Measurements from ENCODE around the gene SELENOO.

DNA sequence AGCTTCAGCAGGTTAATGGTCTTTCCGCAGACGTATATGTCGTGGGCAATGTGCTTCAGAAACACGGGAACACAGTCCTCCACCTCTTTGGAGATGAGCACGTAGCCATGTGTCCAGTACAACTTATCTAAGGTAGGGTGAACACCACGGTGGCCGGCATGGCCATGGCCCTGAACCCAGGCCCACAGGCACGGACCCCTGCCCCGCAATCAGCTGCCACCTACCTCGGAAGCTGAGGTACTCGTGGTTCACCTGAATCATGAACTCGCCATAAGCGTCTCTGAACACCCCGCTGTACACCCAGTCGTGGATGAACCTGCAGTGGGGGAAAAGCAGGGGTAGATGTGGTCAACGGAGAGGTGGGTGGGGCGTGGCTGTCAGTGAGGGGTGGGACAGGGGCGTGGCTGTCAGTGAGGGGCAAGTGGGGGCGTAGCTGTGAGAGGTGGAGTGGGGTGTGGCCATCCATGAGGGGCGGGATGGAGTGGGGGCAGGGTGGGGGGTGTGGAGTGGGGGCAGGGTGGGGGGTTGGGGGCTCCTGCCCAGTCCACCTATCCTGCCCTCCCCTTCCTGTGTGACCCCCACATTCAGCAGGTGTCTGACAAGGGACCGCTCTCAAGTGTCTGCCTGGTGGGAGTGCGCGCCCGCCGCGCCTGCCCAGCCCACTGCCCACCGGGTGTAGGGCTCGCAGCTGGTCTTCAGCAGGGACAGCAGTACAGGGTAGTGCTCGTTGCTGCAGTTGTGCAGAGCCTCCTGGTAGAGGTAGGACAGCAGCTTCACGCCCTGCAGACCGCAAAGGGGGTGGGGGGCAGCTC, 25.5 kb downstream of the SELENOO start:
- TF ChIP-seq ZNF616 (CRISPR knock-in tag; IDR thresholded peaks at IDR 0.05; ENCODE audit: low read depth) (no peak), ZBTB20 (CRISPR knock-in tag; IDR thresholded peaks at IDR 0.05; ENCODE audit: borderline replicate concordance, low read depth) (no peak), POLR2AphosphoS5 (IDR thresholded peaks at IDR 0.05; ENCODE audit: low read depth, low read length) (no peak), PTBP1 (IDR thresholded peaks at IDR 0.05; ENCODE audit: low read depth, low read length, poor library complexity, severe bottlenecking) (no peak), SRF (IDR thresholded peaks at IDR 0.05; ENCODE audit: low read depth, low read length) (no peak), ZNF839 (CRISPR knock-in tag; IDR thresholded peaks at IDR 0.05; ENCODE audit: borderline replicate concordance) (no peak), NFE2L1 (CRISPR knock-in tag; IDR thresholded peaks at IDR 0.05; ENCODE audit: borderline replicate concordance) (no peak), ZNF883 (CRISPR knock-in tag; IDR thresholded peaks at IDR 0.05; ENCODE audit: not compliant biosample characterization) (no peak)
- TF ChIP-seq, protein P1, sequence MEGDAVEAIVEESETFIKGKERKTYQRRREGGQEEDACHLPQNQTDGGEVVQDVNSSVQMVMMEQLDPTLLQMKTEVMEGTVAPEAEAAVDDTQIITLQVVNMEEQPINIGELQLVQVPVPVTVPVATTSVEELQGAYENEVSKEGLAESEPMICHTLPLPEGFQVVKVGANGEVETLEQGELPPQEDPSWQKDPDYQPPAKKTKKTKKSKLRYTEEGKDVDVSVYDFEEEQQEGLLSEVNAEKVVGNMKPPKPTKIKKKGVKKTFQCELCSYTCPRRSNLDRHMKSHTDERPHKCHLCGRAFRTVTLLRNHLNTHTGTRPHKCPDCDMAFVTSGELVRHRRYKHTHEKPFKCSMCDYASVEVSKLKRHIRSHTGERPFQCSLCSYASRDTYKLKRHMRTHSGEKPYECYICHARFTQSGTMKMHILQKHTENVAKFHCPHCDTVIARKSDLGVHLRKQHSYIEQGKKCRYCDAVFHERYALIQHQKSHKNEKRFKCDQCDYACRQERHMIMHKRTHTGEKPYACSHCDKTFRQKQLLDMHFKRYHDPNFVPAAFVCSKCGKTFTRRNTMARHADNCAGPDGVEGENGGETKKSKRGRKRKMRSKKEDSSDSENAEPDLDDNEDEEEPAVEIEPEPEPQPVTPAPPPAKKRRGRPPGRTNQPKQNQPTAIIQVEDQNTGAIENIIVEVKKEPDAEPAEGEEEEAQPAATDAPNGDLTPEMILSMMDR (CRISPR knock-in tag; IDR thresholded peaks at IDR 0.05), result no peak
- TF ChIP-seq, protein P2, sequence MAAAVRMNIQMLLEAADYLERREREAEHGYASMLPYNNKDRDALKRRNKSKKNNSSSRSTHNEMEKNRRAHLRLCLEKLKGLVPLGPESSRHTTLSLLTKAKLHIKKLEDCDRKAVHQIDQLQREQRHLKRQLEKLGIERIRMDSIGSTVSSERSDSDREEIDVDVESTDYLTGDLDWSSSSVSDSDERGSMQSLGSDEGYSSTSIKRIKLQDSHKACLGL (CRISPR knock-in tag; IDR thresholded peaks at IDR 0.05), result no peak
- TF ChIP-seq, protein P3, sequence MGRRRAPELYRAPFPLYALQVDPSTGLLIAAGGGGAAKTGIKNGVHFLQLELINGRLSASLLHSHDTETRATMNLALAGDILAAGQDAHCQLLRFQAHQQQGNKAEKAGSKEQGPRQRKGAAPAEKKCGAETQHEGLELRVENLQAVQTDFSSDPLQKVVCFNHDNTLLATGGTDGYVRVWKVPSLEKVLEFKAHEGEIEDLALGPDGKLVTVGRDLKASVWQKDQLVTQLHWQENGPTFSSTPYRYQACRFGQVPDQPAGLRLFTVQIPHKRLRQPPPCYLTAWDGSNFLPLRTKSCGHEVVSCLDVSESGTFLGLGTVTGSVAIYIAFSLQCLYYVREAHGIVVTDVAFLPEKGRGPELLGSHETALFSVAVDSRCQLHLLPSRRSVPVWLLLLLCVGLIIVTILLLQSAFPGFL (CRISPR knock-in tag; IDR thresholded peaks at IDR 0.05), result no peak
- TF ChIP-seq, protein P4, sequence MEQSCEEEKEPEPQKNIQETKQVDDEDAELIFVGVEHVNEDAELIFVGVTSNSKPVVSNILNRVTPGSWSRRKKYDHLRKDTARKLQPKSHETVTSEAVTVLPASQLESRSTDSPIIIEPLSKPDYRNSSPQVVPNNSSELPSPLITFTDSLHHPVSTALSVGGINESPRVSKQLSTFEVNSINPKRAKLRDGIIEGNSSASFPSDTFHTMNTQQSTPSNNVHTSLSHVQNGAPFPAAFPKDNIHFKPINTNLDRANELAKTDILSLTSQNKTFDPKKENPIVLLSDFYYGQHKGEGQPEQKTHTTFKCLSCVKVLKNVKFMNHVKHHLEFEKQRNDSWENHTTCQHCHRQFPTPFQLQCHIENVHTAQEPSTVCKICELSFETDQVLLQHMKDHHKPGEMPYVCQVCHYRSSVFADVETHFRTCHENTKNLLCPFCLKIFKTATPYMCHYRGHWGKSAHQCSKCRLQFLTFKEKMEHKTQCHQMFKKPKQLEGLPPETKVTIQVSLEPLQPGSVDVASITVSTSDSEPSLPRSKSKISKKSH (CRISPR knock-in tag; IDR thresholded peaks at IDR 0.05; ENCODE audit: borderline replicate concordance), result no peak
- TF ChIP-seq, protein P5, sequence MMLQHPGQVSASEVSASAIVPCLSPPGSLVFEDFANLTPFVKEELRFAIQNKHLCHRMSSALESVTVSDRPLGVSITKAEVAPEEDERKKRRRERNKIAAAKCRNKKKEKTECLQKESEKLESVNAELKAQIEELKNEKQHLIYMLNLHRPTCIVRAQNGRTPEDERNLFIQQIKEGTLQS (CRISPR knock-in tag; IDR thresholded peaks at IDR 0.05), result no peak

Data from HepG2 (cell line).